Uterus (tissue), 2 donors: ENCODE data around the gene CEP104.

Experiments
- POLR2A ChIP-seq, 2 donors: fragments of 450-650 bp; IDR thresholded peaks; one replicate each; pipeline ENCODE4 v1.6.1; 2016; ENCODE audit warnings: antibody characterized with exemption in 2 of 2, mild to moderate bottlenecking in 1 of 2, moderate library complexity in 1 of 2
- TF ChIP-seq, protein P1 (sequence below), 4 experiments: fragments of 200-600 bp in 2 of 4; fragments of 450-650 bp in 2 of 4; sonication (generic) in 2 of 4; IDR thresholded peaks; one replicate each; pipeline ENCODE4 v1.5.1; 2016 to 2019; ENCODE audit warnings: antibody characterized with exemption in 4 of 4, mild to moderate bottlenecking in 2 of 4, moderate library complexity in 1 of 4

- TF ChIP-seq, protein P1, sequence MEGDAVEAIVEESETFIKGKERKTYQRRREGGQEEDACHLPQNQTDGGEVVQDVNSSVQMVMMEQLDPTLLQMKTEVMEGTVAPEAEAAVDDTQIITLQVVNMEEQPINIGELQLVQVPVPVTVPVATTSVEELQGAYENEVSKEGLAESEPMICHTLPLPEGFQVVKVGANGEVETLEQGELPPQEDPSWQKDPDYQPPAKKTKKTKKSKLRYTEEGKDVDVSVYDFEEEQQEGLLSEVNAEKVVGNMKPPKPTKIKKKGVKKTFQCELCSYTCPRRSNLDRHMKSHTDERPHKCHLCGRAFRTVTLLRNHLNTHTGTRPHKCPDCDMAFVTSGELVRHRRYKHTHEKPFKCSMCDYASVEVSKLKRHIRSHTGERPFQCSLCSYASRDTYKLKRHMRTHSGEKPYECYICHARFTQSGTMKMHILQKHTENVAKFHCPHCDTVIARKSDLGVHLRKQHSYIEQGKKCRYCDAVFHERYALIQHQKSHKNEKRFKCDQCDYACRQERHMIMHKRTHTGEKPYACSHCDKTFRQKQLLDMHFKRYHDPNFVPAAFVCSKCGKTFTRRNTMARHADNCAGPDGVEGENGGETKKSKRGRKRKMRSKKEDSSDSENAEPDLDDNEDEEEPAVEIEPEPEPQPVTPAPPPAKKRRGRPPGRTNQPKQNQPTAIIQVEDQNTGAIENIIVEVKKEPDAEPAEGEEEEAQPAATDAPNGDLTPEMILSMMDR (IDR thresholded peaks at IDR 0.05) = no peak
- no peak for TF ChIP-seq POLR2A (IDR thresholded peaks at IDR 0.05)
Measured at GRCh38 chr1:3894626-3895278, 37.7 kb upstream of the CEP104 start.
